Measurements from ENCODE around the gene SH3D21.

The SH3D21 gene

DNA sequence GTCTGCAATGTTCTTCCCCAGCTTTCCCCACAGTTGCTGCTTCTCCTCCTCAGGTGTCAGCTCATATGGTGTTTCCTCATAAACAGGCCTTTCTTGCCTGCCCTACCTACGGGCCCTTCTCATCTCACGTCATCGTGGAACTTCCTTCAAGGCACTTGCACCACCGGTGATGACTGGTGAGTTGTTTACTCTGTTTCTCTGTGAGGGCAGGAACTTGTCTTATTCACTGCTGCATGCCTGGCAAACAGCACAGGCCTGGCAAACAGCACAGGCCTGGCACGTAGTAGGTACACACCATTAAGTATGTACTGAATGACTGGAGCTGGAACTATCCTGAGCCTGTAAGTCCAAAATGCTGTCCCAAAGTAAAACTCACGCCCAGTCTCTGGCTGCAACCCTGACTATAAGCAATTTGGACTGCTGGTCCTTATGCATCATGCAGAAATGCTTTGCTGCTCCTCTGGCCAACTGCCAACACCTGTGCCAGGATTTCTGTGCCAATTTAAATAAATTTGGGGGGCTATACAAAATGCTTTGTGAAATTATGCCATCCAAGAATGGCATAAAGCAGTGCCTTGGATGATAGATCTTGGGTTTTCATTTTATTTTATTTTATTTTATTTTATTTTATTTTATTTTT, 53.9 kb downstream of the SH3D21 start:
- no peak for DNase-seq

DNA sequence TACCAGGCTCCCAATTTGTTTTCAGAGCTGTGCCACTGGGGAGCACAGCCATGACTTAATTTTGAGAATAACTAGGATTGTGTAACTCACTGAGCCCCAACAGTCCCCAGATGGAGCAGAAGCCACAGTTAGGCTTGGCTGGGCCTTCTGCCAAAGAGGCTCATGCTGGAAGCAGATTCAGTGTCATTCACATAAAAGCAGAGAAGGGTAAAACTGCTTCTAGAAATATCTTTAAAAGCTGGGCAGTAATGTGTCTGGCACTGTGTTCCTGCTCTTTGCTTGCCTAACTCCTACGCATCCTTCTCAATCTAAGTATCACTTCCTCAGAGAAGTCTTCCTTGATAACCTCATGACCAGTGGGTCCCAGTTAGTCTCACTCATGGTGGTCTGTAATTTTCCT, 59.2 kb downstream of the SH3D21 start:
- DNase-seq = no peak

- DNase-seq = no peak
Measured at GRCh38 chr1:36366091-36366661, 60.0 kb downstream of the SH3D21 start.

GRCh38 chr1:36367066-36367465, 60.9 kb downstream of the SH3D21 start:
- DNase-seq = no peak

GRCh38 chr1:36367798-36368197, 61.6 kb downstream of the SH3D21 start:
- no peak for DNase-seq

DNA sequence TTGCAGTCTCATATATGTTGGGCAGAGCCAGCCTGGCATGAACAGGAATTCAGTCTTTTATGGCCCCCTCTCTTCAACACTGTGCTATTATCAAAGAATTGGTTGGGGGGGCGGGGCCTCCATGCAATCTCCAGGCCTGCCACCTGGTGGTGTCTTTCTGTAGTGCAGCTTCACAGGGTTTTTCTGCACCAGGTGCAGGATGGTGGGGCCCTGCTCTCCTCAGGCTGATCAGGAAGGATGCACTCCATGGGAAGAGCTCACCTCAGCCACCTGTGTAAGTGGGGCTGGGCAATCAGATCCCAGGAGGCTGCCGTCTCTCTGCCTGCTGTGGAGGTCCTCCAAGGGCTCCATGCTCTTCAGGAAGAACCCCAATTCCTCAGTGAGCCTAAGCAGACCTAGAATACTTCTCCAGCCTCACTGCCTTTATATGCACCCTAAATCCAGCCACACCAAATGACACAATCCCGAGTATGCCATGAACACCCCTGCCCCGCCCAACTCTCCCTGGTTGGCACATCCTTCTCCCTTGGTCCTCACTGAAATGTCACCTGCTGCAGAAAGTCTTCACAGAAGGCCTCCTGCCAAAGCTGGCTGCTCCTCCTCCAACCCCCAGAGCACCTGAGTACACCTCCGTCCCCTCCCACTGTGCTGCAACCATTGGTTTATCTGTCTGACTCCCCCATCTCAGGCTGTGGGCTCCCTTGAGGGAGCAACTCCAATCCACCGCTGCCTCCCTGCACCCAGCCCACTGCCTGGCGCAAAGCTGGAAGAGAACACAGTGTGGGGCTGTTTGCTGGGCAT, 63.1 kb downstream of the SH3D21 start:
- no peak for DNase-seq

All from NCI-H1436 treated with DMSO at 0.1 percent for 48 hours (cell line).